HEK293 (cell line): ENCODE data around the gene NPHP4.

Experiments used
- ATF2 ChIP-seq: fragments of 450-650 bp; formaldehyde crosslinking; IDR thresholded peaks from 2 replicates; pipeline ENCODE4 v1.5.1; 2016; ENCODE audit warnings: missing biosample characterization, missing genetic modification characterization, low read depth
- BCL6B ChIP-seq: fragments of 450-650 bp; formaldehyde crosslinking; IDR thresholded peaks from 2 replicates; pipeline ENCODE4 v1.5.1; 2017; ENCODE audit warnings: missing biosample characterization, missing genetic modification characterization
- GLI4 ChIP-seq: fragments of 450-650 bp; formaldehyde crosslinking; IDR thresholded peaks from 2 replicates; pipeline ENCODE4 v1.5.1; 2016; ENCODE audit warnings: missing biosample characterization, missing genetic modification characterization
- KLF16 ChIP-seq: fragments of 450-650 bp; formaldehyde crosslinking; IDR thresholded peaks from 2 replicates; pipeline ENCODE4 v1.5.1; 2017; ENCODE audit warnings: missing biosample characterization, missing genetic modification characterization
- KLF7 ChIP-seq: fragments of 450-650 bp; formaldehyde crosslinking; IDR thresholded peaks from 2 replicates; pipeline ENCODE4 v1.5.1; 2016; ENCODE audit warnings: missing biosample characterization, missing genetic modification characterization, borderline replicate concordance
- KLF9 ChIP-seq: fragments of 450-650 bp; formaldehyde crosslinking; IDR thresholded peaks from 2 replicates; pipeline ENCODE4 v1.5.1; 2016; ENCODE audit warnings: missing biosample characterization, missing genetic modification characterization, low read depth
- PATZ1 ChIP-seq: fragments of 450-650 bp; formaldehyde crosslinking; IDR thresholded peaks from 2 replicates; pipeline ENCODE4 v1.5.1; 2016; ENCODE audit warnings: missing biosample characterization, missing genetic modification characterization
- PRDM1 ChIP-seq: fragments of 450-650 bp; formaldehyde crosslinking; IDR thresholded peaks from 2 replicates; pipeline ENCODE4; 2016; ENCODE audit warnings: missing biosample characterization, missing genetic modification characterization
- SETDB1 ChIP-seq: IDR thresholded peaks from one replicate; pipeline ENCODE4 v1.6.1; 2017; ENCODE audit warnings: mild to moderate bottlenecking, low read length, moderate library complexity, mixed read lengths; ENCODE audit not compliant: insufficient read length
- ZBTB17 ChIP-seq: fragments of 450-650 bp; formaldehyde crosslinking; IDR thresholded peaks from 2 replicates; pipeline ENCODE4 v1.5.1; 2016; ENCODE audit warnings: missing biosample characterization, missing genetic modification characterization
- ZBTB21 ChIP-seq: fragments of 450-650 bp; formaldehyde crosslinking; IDR thresholded peaks from 2 replicates; pipeline ENCODE4 v1.5.1; 2017; ENCODE audit warnings: missing biosample characterization, missing genetic modification characterization
- ZBTB7A ChIP-seq: fragments of 450-650 bp; formaldehyde crosslinking; IDR thresholded peaks from 2 replicates; pipeline ENCODE4 v1.5.1; 2016; ENCODE audit warnings: low read depth, missing biosample characterization, missing genetic modification characterization
- ZNF112 ChIP-seq: fragments of 450-650 bp; formaldehyde crosslinking; IDR thresholded peaks from 2 replicates; pipeline ENCODE4 v1.5.0; 2017; ENCODE audit warnings: missing biosample characterization, missing genetic modification characterization
- ZNF157 ChIP-seq: fragments of 450-650 bp; formaldehyde crosslinking; IDR thresholded peaks from 2 replicates; pipeline ENCODE4 v1.5.1; 2016; ENCODE audit warnings: missing biosample characterization, missing genetic modification characterization
- ZNF16 ChIP-seq: fragments of 450-650 bp; formaldehyde crosslinking; IDR thresholded peaks from 2 replicates; pipeline ENCODE4 v1.5.1; 2016; ENCODE audit warnings: low read depth, missing biosample characterization, missing genetic modification characterization
- ZNF174 ChIP-seq: fragments of 450-650 bp; formaldehyde crosslinking; IDR thresholded peaks from 2 replicates; pipeline ENCODE4 v1.5.0; 2017; ENCODE audit warnings: missing biosample characterization, mild to moderate bottlenecking, missing genetic modification characterization
- ZNF18 ChIP-seq: fragments of 450-650 bp; formaldehyde crosslinking; IDR thresholded peaks from 2 replicates; pipeline ENCODE4 v1.5.1; 2016; ENCODE audit warnings: missing biosample characterization, missing genetic modification characterization
- ZNF2 ChIP-seq: fragments of 450-650 bp; formaldehyde crosslinking; IDR thresholded peaks from 2 replicates; pipeline ENCODE4 v1.5.1; 2016; ENCODE audit warnings: missing biosample characterization, missing genetic modification characterization
- ZNF223 ChIP-seq: fragments of 450-650 bp; formaldehyde crosslinking; IDR thresholded peaks from 2 replicates; pipeline ENCODE4 v1.5.1; 2016; ENCODE audit warnings: missing biosample characterization, missing genetic modification characterization
- ZNF24 ChIP-seq: fragments of 450-650 bp; formaldehyde crosslinking; IDR thresholded peaks from 2 replicates; pipeline ENCODE4 v1.5.1; 2016; ENCODE audit warnings: missing biosample characterization, missing genetic modification characterization
- ZNF335 ChIP-seq: fragments of 450-650 bp; formaldehyde crosslinking; conservative IDR thresholded peaks from 2 replicates; pipeline ENCODE4 v1.5.1; 2016; ENCODE audit warnings: missing biosample characterization, missing genetic modification characterization
- ZNF398 ChIP-seq: fragments of 450-650 bp; formaldehyde crosslinking; IDR thresholded peaks from 2 replicates; pipeline ENCODE4 v1.5.1; 2017; ENCODE audit warnings: missing biosample characterization, missing genetic modification characterization
- ZNF433 ChIP-seq: fragments of 450-650 bp; formaldehyde crosslinking; IDR thresholded peaks from 2 replicates; pipeline ENCODE4 v1.5.1; 2016; ENCODE audit warnings: missing biosample characterization, missing genetic modification characterization, low read depth
- ZNF623 ChIP-seq: fragments of 450-650 bp; formaldehyde crosslinking; IDR thresholded peaks from 2 replicates; pipeline ENCODE4 v1.5.1; 2016; ENCODE audit warnings: missing biosample characterization, missing genetic modification characterization
- ZNF654 ChIP-seq: fragments of 450-650 bp; formaldehyde crosslinking; IDR thresholded peaks from 2 replicates; pipeline ENCODE4 v1.5.1; 2016; ENCODE audit warnings: low read depth, missing biosample characterization, missing genetic modification characterization
- ZNF658 ChIP-seq: fragments of 450-650 bp; formaldehyde crosslinking; IDR thresholded peaks from 2 replicates; pipeline ENCODE4; 2016; ENCODE audit warnings: missing biosample characterization, missing genetic modification characterization
- ZNF660 ChIP-seq: fragments of 450-650 bp; IDR thresholded peaks from 2 replicates; pipeline ENCODE4 v1.5.1; 2018; ENCODE audit warnings: missing biosample characterization, mild to moderate bottlenecking, missing genetic modification characterization
- ZNF670 ChIP-seq: fragments of 450-650 bp; formaldehyde crosslinking; IDR thresholded peaks from 2 replicates; pipeline ENCODE4 v1.5.1; 2016; ENCODE audit warnings: missing biosample characterization, missing genetic modification characterization, low read depth
- ZNF692 ChIP-seq: fragments of 450-650 bp; formaldehyde crosslinking; IDR thresholded peaks from 2 replicates; pipeline ENCODE4 v1.5.1; 2016; ENCODE audit warnings: missing biosample characterization, missing genetic modification characterization
- ZSCAN23 ChIP-seq: fragments of 450-650 bp; formaldehyde crosslinking; IDR thresholded peaks from 2 replicates; pipeline ENCODE4 v1.5.1; 2016; ENCODE audit warnings: missing biosample characterization, missing genetic modification characterization
- ZXDB ChIP-seq: fragments of 450-650 bp; formaldehyde crosslinking; IDR thresholded peaks from 2 replicates; pipeline ENCODE4 v1.5.1; 2016; ENCODE audit warnings: missing biosample characterization, missing genetic modification characterization

The NPHP4 gene

GRCh38 chr1:5992814-5993555 lies 760 bp upstream of the NPHP4 start (continued):
- TF ChIP-seq ZNF658 (tag by site-specific recombination) = no peak
- TF ChIP-seq ZBTB21 = no peak
- 0 out of 2 replicates have a peak, but pooled peaks have one; percentile 27 for TF ChIP-seq ZNF223 (tag by site-specific recombination)
- no peak for TF ChIP-seq ZNF660 (tag by site-specific recombination)
- no peak for TF ChIP-seq KLF7 (tag by site-specific recombination)
- peak; percentile 71; the same call in 1 of the 2 replicates for TF ChIP-seq GLI4
- TF ChIP-seq ZBTB17 (tag by site-specific recombination) = peak; percentile 54; the same call in 1 of the 2 replicates
- TF ChIP-seq ZNF24 (tag by site-specific recombination) = no peak; the same call in 1 of the 2 replicates
- peak; percentile 93 for TF ChIP-seq ZNF335 (tag by site-specific recombination)
- TF ChIP-seq ZSCAN23 (tag by site-specific recombination) = peak; percentile 95
- no peak for TF ChIP-seq ZNF16 (tag by site-specific recombination)
- peak; percentile 80; the same call in 1 of the 2 replicates for TF ChIP-seq ZBTB7A (tag by site-specific recombination)
- TF ChIP-seq ZNF2 (tag by site-specific recombination) = peak; percentile 30; the same call in 1 of the 2 replicates
- no peak for TF ChIP-seq KLF9 (tag by site-specific recombination)
- no peak for TF ChIP-seq ATF2 (tag by site-specific recombination)
- TF ChIP-seq ZXDB = peak; percentile 14; the same call in 1 of the 2 replicates
- TF ChIP-seq ZNF433 (tag by site-specific recombination) = no peak
- no peak for TF ChIP-seq SETDB1
- no peak for TF ChIP-seq ZNF157
- no peak for TF ChIP-seq ZNF623
- no peak for TF ChIP-seq ZNF654 (tag by site-specific recombination)
- TF ChIP-seq ZNF670 (tag by site-specific recombination) = no peak
- TF ChIP-seq BCL6B (tag by site-specific recombination) = no peak
- peak; percentile 57; the same call in 1 of the 2 replicates for TF ChIP-seq ZNF398 (tag by site-specific recombination)
- peak; percentile 58; the same call in 1 of the 2 replicates for TF ChIP-seq ZNF174 (tag by site-specific recombination)
- TF ChIP-seq KLF16 (tag by site-specific recombination) = 0 out of 2 replicates have a peak, but pooled peaks have one; percentile 7
- TF ChIP-seq ZNF18 (tag by site-specific recombination) = no peak
- no peak for TF ChIP-seq PRDM1
- no peak; the same call in 1 of the 2 replicates for TF ChIP-seq ZNF692
- TF ChIP-seq ZNF112 (tag by site-specific recombination) = no peak
- peak; percentile 85 for TF ChIP-seq PATZ1
